KOPT-K1 (cell line): ENCODE measurements around the gene FSHR.

Experiments
- H3K27ac ChIP-seq: fragments of 200-600 bp; sonication (generic); 2 replicates; pipeline ENCODE4 v1.5.1; 2016; ENCODE audit warnings: antibody characterized with exemption, mild to moderate bottlenecking, low read depth, low read length; ENCODE audit not compliant: poor library complexity, severe bottlenecking
- H3K36me3 ChIP-seq: fragments of 200-600 bp; sonication (generic); 2 replicates; pipeline ENCODE4 v1.5.1; 2017; ENCODE audit warnings: antibody characterized with exemption, mild to moderate bottlenecking, low read length, moderate library complexity; ENCODE audit not compliant: insufficient read depth
- H3K9me3 ChIP-seq: fragments of 200-600 bp; sonication (generic); 2 replicates; pipeline ENCODE4 v1.5.1; 2017; ENCODE audit warnings: antibody characterized with exemption, low read length, mild to moderate bottlenecking; ENCODE audit not compliant: insufficient read depth, poor library complexity, severe bottlenecking

FSHR gene

GRCh38 chr2:48980846-48981245 is 173.5 kb downstream of the FSHR start:
- no peaks in the 10 kb centered on the region for H3K9me3 ChIP-seq
- no peak overlapping the region for H3K27ac ChIP-seq
- no peaks in the 10 kb centered on the region for H3K36me3 ChIP-seq

- Histone ChIP-seq H3K9me3 (no peaks in the 10 kb centered on the region), H3K27ac (no peak overlapping the region), H3K36me3 (no peaks in the 10 kb centered on the region)
Measured at GRCh38 chr2:48979691-48980090, 174.6 kb downstream of the FSHR start.

- H3K27ac ChIP-seq, result no peak overlapping the region
- no peaks in the 10 kb centered on the region for H3K36me3 ChIP-seq
- H3K9me3 ChIP-seq, result no peaks in the 10 kb centered on the region
Measured at GRCh38 chr2:48978131-48978530, 176.2 kb downstream of the FSHR start.

GRCh38 chr2:48971801-48972200 is 182.5 kb downstream of the FSHR start:
- Histone ChIP-seq H3K9me3 (no peaks in the 10 kb centered on the region), H3K27ac (no peak overlapping the region), H3K36me3 (no peaks in the 10 kb centered on the region)

- H3K36me3 ChIP-seq, result no peaks in the 10 kb centered on the region
Measured at GRCh38 chr2:48968011-48968410, 186.3 kb downstream of the FSHR start.

GRCh38 chr2:48965204-48965603 is 189.1 kb downstream of the FSHR start:
- Histone ChIP-seq H3K27ac (no peak overlapping the region), H3K9me3 (no peaks in the 10 kb centered on the region), H3K36me3 (no peaks in the 10 kb centered on the region)

More at GRCh38 chr2:48968011-48968410, 186.3 kb downstream of the FSHR start:
- Histone ChIP-seq H3K27ac (no peak overlapping the region), H3K9me3 (no peaks in the 10 kb centered on the region)

- Histone ChIP-seq H3K27ac (no peak overlapping the region), H3K9me3 (no peaks in the 10 kb centered on the region), H3K36me3 (no peaks in the 10 kb centered on the region)
Measured at GRCh38 chr2:48961009-48961408, 193.3 kb downstream of the FSHR start.

- H3K27ac ChIP-seq, result no peak overlapping the region
- H3K36me3 ChIP-seq, result no peaks in the 10 kb centered on the region
- H3K9me3 ChIP-seq, result no peaks in the 10 kb centered on the region
Measured at GRCh38 chr2:48954935-48955334, 199.4 kb downstream of the FSHR start.

- no peaks in the 10 kb centered on the region for H3K36me3 ChIP-seq
- H3K9me3 ChIP-seq, result no peaks in the 10 kb centered on the region
- no peak overlapping the region for H3K27ac ChIP-seq
Measured at GRCh38 chr2:48954311-48954710, 200.0 kb downstream of the FSHR start.

GRCh38 chr2:48952614-48953013 is 201.7 kb downstream of the FSHR start:
- H3K27ac ChIP-seq, result no peak overlapping the region

GRCh38 chr2:48952143-48952542 is 202.2 kb downstream of the FSHR start:
- no peak overlapping the region for H3K27ac ChIP-seq
- no peaks in the 10 kb centered on the region for H3K36me3 ChIP-seq
- no peaks in the 10 kb centered on the region for H3K9me3 ChIP-seq

More at GRCh38 chr2:48952614-48953013, 201.7 kb downstream of the FSHR start:
- Histone ChIP-seq H3K36me3 (no peaks in the 10 kb centered on the region), H3K9me3 (no peaks in the 10 kb centered on the region)

- no peak overlapping the region for H3K27ac ChIP-seq
- H3K9me3 ChIP-seq, result no peaks in the 10 kb centered on the region
- H3K36me3 ChIP-seq, result no peaks in the 10 kb centered on the region
Measured at GRCh38 chr2:48948400-48949125, 205.8 kb downstream of the FSHR start.

- no peaks in the 10 kb centered on the region for H3K36me3 ChIP-seq
- H3K9me3 ChIP-seq, result no peaks in the 10 kb centered on the region
- H3K27ac ChIP-seq, result no peak overlapping the region
Measured at GRCh38 chr2:48946449-48947048, 207.8 kb downstream of the FSHR start.

- H3K9me3 ChIP-seq, result no peaks in the 10 kb centered on the region
- no peak overlapping the region for H3K27ac ChIP-seq
- no peaks in the 10 kb centered on the region for H3K36me3 ChIP-seq
Measured at GRCh38 chr2:48944956-48945355, 209.4 kb downstream of the FSHR start.

GRCh38 chr2:48943436-48943835 is 210.9 kb downstream of the FSHR start:
- H3K9me3 ChIP-seq, result no peaks in the 10 kb centered on the region
- H3K27ac ChIP-seq, result no peak overlapping the region
- H3K36me3 ChIP-seq, result no peaks in the 10 kb centered on the region

- Histone ChIP-seq H3K27ac (no peak overlapping the region), H3K9me3 (no peaks in the 10 kb centered on the region)
Measured at GRCh38 chr2:48941908-48942307, 212.4 kb downstream of the FSHR start.

More at GRCh38 chr2:48941908-48942307, 212.4 kb downstream of the FSHR start:
- no peaks in the 10 kb centered on the region for H3K36me3 ChIP-seq
